Fibroblast of the conjunctiva (primary cell): Measurements from ENCODE around the gene CDY1B.
"Not testable (repeated sequence)": the region's sequence is repeated elsewhere in the genome, so short reads cannot be mapped to it uniquely, and the experiment has no call there.

ENCODE experiments used
- DNase-seq: peaks from one replicate; pipeline ENCODE4 v3.0.0-alpha.2; 2010; ENCODE audit warnings: low read depth

The CDY1B gene

GRCh38 chrY:24047919-24048318 is at the start of gene CDY1B:
Gene CDY1B (minus strand): TSS chrY:24048019. CDS start chrY:24047688, 331 bp downstream.
- not testable (repeated sequence) for DNase-seq

- DNase-seq: not testable (repeated sequence)
Observed at GRCh38 chrY:24049525-24049924, 1.7 kb upstream of the CDY1B start.

GRCh38 chrY:24043209-24043608 is 4.6 kb downstream of the CDY1B start:
- DNase-seq: not testable (repeated sequence)

GRCh38 chrY:24039008-24039718 is 8.7 kb downstream of the CDY1B start:
- DNase-seq: not testable (repeated sequence)

- not testable (repeated sequence) for DNase-seq
Observed at GRCh38 chrY:24026212-24027103, 21.4 kb downstream of the CDY1B start.
